Adrenal gland (tissue), 5 donors: ENCODE results near the gene SH2B2.

Source experiments
- POLR2A ChIP-seq, 2 donors: fragments of 450-650 bp; IDR thresholded peaks; one replicate each; pipeline ENCODE4 v1.6.1; 2017; ENCODE audit warnings: antibody characterized with exemption in 2 of 2, mild to moderate bottlenecking in 2 of 2, moderate library complexity in 1 of 2
- TF ChIP-seq, protein P1 (sequence below), 6 experiments: fragments of 450-650 bp in 4 of 6; fragments of 200-600 bp in 2 of 6; sonication (generic) in 1 of 6; IDR thresholded peaks; 1 replicate in 5 of 6; 2 replicates in 1 of 6; pipeline versions ENCODE4 v1.5.1 to v1.8.0; 2016 to 2021; ENCODE audit warnings: antibody characterized with exemption in 6 of 6, mild to moderate bottlenecking in 2 of 6, moderate library complexity in 1 of 6
- donor health status: DM: no; HTN: no; CAD: no.

DNA sequence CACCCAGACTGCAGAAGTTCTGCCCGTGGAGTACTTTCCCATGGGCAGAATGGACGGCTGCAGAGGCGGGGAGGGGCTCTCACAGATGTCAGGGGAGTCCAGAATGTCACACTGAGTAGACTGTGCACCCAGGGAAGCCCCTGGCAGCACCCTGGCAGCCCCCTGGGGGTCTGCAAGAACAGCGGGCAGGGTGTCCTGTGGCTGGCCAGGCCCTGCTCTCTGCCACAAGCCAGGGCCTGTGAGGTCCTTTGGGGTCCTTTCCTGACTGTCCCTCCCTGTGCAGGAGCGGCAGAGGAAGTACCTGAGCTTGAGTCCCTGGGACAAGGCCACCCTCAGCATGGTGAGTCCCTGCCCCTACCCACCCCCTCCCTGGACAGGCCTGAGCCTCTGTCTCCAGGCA, 6.1 kb upstream of the SH2B2 start:
- TF ChIP-seq, protein P1, sequence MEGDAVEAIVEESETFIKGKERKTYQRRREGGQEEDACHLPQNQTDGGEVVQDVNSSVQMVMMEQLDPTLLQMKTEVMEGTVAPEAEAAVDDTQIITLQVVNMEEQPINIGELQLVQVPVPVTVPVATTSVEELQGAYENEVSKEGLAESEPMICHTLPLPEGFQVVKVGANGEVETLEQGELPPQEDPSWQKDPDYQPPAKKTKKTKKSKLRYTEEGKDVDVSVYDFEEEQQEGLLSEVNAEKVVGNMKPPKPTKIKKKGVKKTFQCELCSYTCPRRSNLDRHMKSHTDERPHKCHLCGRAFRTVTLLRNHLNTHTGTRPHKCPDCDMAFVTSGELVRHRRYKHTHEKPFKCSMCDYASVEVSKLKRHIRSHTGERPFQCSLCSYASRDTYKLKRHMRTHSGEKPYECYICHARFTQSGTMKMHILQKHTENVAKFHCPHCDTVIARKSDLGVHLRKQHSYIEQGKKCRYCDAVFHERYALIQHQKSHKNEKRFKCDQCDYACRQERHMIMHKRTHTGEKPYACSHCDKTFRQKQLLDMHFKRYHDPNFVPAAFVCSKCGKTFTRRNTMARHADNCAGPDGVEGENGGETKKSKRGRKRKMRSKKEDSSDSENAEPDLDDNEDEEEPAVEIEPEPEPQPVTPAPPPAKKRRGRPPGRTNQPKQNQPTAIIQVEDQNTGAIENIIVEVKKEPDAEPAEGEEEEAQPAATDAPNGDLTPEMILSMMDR (IDR thresholded peaks at IDR 0.05): no peak
- no peak for TF ChIP-seq POLR2A (IDR thresholded peaks at IDR 0.05)
